Stomach smooth muscle (tissue), 2 donors: ENCODE measurements around the gene SND1.

Experiments used
- H3K27ac ChIP-seq: one replicate; pipeline ENCODE4 v1.7.0; 2013; ENCODE audit warnings: mild to moderate bottlenecking, low read length, inconsistent platforms
- H3K27me3 ChIP-seq, 2 donors: one replicate each; pipeline ENCODE4 v1.7.0; 2013; ENCODE audit warnings: low read length in 2 of 2; ENCODE audit not compliant: insufficient read depth in 2 of 2, control insufficient read depth in 1 of 2
- H3K36me3 ChIP-seq, 2 donors: one replicate each; pipeline ENCODE4 v1.7.0; 2013; ENCODE audit warnings: low read length in 2 of 2; ENCODE audit not compliant: control insufficient read depth in 2 of 2, insufficient read depth in 2 of 2
- H3K4me1 ChIP-seq: one replicate; pipeline ENCODE4 v1.7.0; 2013; ENCODE audit warnings: low read length; ENCODE audit not compliant: control insufficient read depth, insufficient read depth
- H3K4me3 ChIP-seq, 2 donors: one replicate each; pipeline ENCODE4 v1.7.0; 2013; ENCODE audit warnings: low read length in 2 of 2
- H3K9ac ChIP-seq, 2 donors: one replicate each; pipeline ENCODE4 v1.7.0; 2013; ENCODE audit warnings: low read length in 2 of 2, mild to moderate bottlenecking in 1 of 2
- H3K9me3 ChIP-seq, 2 donors: one replicate each; pipeline ENCODE4 v1.7.0; 2013; ENCODE audit warnings: low read length in 2 of 2; ENCODE audit not compliant: control insufficient read depth in 2 of 2
- donor health status: healthy.
- donor health status: Pancreatic carcinoma.

The SND1 gene

DNA sequence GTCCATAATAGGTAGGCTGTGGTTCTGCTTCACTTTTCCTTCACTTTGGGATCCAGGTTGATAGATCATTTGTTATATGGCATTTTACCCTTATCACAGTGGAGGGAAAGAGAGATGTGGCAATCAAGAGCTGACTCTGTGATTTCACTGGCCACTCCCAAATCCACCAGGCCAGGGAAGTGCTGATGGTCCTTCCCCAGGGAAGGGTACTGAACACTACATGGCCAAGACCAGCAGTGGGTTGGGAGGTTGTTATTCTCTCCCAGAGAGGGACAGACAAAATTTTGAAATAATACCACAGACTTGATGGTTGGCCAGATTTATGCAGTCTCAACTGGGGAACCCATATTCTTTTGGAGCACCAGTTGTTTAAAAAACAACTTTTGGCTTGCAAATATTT lies 102.5 kb downstream of the SND1 start:
- Histone ChIP-seq H3K9ac (no peak overlapping the region), H3K9me3 (no peaks in the 10 kb centered on the region), H3K27ac (no peak overlapping the region)

DNA sequence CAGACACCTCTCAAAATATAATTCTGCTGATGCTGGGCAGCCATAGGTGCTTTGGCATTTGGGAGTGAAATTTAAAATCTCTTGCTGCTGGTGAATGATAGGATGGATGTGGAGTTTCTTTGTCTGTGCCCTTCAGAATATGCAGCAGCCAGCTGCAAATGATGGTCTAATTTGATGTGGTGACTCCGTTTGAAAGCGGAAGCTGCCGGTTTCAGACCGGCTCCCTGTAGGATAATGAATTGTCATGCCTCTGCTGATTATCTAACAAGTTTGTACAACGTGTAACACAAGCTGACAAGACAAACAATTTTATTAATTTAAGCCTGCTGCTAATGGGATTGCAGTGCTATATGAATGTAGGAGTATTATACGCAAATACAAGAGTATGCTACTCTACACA lies 103.5 kb downstream of the SND1 start:
- Histone ChIP-seq H3K4me3 (no peak overlapping the region), H3K9ac (no peak overlapping the region), H3K27ac (no peak overlapping the region), H3K27me3 (no peaks in the 10 kb centered on the region), H3K9me3 (no peaks in the 10 kb centered on the region), H3K4me1 (no peaks in the 10 kb centered on the region), H3K36me3 (no peaks in the 10 kb centered on the region)

More for the DNA sequence above, 102.5 kb downstream of the SND1 start:
- Histone ChIP-seq H3K36me3 (no peaks in the 10 kb centered on the region), H3K4me3 (no peak overlapping the region), H3K4me1 (no peaks in the 10 kb centered on the region), H3K27me3 (no peaks in the 10 kb centered on the region)

- H3K27me3 ChIP-seq, result no peaks in the 10 kb centered on the region
- no peaks in the 10 kb centered on the region for H3K36me3 ChIP-seq
- no peaks in the 10 kb centered on the region for H3K9me3 ChIP-seq
- H3K4me1 ChIP-seq, result no peaks in the 10 kb centered on the region
- no peak overlapping the region for H3K27ac ChIP-seq
- H3K4me3 ChIP-seq, result no peak overlapping the region
- H3K9ac ChIP-seq, result no peak overlapping the region
These were observed 104.0 kb downstream of the SND1 start for GRCh38 chr7:127755965-127756364.

DNA sequence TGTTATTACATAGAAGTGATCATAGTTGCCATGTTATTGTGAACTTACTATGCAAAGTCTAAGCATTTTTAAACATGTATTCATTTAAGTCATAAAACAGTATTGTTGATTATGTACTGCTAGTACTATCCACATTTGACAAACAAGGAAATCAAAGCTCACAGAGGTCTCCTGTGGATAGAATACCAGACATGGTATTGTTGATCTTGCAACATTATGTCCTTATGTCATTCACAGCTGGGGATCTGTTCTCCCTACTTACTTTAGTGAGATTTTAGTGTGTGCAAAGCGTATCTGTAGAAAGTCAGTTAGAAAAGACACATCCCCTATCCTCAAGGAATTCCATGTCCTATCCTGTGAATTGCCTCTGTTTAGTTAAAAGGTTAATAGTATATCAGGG lies 106.1 kb downstream of the SND1 start:
- H3K36me3 ChIP-seq, result no peaks in the 10 kb centered on the region
- no peak overlapping the region for H3K27ac ChIP-seq
- no peaks in the 10 kb centered on the region for H3K9me3 ChIP-seq
- H3K4me3 ChIP-seq, result no peak overlapping the region
- no peak overlapping the region for H3K9ac ChIP-seq
- no peaks in the 10 kb centered on the region for H3K27me3 ChIP-seq
- H3K4me1 ChIP-seq, result no peaks in the 10 kb centered on the region

DNA sequence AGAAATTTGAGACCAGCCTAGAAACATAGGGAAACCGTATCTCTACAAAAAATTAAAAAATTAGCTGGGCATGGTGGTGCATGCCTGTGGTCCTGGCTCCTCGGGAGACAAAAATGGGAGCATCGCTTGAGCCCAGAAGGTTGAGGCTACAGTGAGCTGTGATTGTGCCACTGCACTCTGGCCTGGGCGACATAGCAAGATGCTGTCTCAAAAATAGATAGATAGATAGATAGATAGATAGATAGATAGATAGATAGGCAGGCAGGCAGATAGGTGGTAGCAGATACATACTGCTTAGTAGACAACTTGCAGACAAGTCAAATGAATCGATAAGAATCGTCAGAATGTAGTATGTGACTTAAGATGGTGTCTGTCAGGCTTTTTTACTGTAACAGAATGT lies 106.9 kb downstream of the SND1 start:
- H3K4me1 ChIP-seq, result no peaks in the 10 kb centered on the region
- H3K27ac ChIP-seq, result no peak overlapping the region
- H3K36me3 ChIP-seq, result no peaks in the 10 kb centered on the region
- no peaks in the 10 kb centered on the region for H3K27me3 ChIP-seq
- no peaks in the 10 kb centered on the region for H3K9me3 ChIP-seq
- H3K9ac ChIP-seq, result no peak overlapping the region
- no peak overlapping the region for H3K4me3 ChIP-seq

DNA sequence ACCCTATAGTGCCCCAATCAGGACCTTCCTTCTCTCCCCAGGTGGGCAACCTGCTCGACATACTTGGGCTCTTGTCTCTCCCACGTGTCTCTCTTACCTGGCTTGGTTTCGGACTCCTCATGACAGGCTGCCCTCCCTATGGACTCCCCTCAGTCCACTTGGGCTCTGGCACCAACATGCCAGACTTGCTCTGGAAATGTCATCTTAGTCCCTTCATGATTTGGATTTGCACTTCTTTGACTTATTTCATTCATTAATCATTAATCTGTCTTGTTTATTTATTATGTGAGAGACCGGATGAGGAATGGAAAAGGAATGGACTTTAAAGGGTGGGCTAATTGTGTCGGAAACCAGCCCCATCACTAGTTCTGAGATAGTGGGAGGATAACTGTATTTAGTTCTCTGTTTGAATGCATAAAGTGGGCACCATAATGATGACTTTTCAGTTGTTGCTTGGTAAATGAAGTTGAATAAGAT lies 108.0 kb downstream of the SND1 start:
- Histone ChIP-seq H3K9ac (no peak overlapping the region), H3K4me1 (no peaks in the 10 kb centered on the region), H3K27me3 (no peaks in the 10 kb centered on the region), H3K36me3 (no peaks in the 10 kb centered on the region), H3K9me3 (no peaks in the 10 kb centered on the region), H3K4me3 (no peak overlapping the region), H3K27ac (no peak overlapping the region)

- Histone ChIP-seq H3K4me3 (no peak overlapping the region), H3K9ac (no peak overlapping the region), H3K4me1 (no peaks in the 10 kb centered on the region), H3K9me3 (no peaks in the 10 kb centered on the region), H3K36me3 (no peaks in the 10 kb centered on the region), H3K27ac (no peak overlapping the region), H3K27me3 (no peaks in the 10 kb centered on the region)
These were observed 108.5 kb downstream of the SND1 start for GRCh38 chr7:127760436-127761031.

- Histone ChIP-seq H3K27me3 (no peaks in the 10 kb centered on the region), H3K9ac (no peak overlapping the region), H3K27ac (no peak overlapping the region), H3K36me3 (no peaks in the 10 kb centered on the region), H3K9me3 (no peaks in the 10 kb centered on the region), H3K4me1 (no peaks in the 10 kb centered on the region), H3K4me3 (no peak overlapping the region)
These were observed 109.2 kb downstream of the SND1 start for GRCh38 chr7:127761196-127761595.

DNA sequence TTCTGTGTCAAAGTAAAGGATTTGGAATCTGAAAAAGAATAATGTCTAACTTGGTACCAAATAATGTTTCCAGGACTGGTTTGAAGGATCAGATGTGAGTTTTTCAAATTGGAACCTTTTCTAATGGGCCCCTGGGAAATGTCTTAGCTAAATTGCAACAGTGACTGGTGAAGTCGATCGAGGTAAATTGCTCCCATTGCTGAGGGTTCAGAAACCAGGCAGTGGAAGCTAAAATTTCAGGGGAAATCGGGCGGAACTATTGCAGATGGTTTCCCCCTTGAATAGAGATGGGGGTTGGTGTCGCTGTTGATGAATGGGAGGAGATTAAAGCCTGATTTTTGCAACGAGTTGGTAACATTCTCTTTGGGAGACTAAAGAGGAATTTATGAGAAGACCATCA lies 112.7 kb downstream of the SND1 start:
- Histone ChIP-seq H3K9me3 (no peaks in the 10 kb centered on the region), H3K4me3 (no peak overlapping the region), H3K4me1 (no peaks in the 10 kb centered on the region), H3K27ac (no peak overlapping the region), H3K36me3 (no peaks in the 10 kb centered on the region), H3K27me3 (no peaks in the 10 kb centered on the region), H3K9ac (no peak overlapping the region)

DNA sequence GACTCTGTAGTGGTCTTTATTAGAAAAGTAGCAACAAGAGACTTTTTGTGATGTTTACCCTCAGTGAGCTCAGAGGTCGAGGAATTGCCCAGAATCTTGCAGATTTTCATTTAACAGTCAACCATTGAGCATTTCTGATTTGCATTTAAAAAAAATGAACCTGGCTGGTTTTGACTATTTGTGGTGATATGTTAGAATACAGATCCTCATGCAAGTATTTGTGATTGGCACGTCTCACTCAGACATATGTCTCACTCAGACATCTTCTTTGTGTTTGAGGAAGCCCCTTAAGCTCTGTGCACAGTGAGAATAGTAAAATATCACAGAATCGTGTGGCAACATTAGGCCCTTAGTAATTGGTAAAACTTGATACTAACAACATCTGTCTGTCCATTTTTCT lies 113.2 kb downstream of the SND1 start:
- H3K4me3 ChIP-seq, result no peak overlapping the region
- peaks cover 5% of the 10 kb centered on the region for H3K4me1 ChIP-seq
- no peak overlapping the region for H3K27ac ChIP-seq
- H3K9ac ChIP-seq, result no peak overlapping the region
- no peaks in the 10 kb centered on the region for H3K9me3 ChIP-seq
- H3K27me3 ChIP-seq, result no peaks in the 10 kb centered on the region
- H3K36me3 ChIP-seq, result no peaks in the 10 kb centered on the region

- no peak overlapping the region for H3K4me3 ChIP-seq
- H3K4me1 ChIP-seq, result peaks cover 5% of the 10 kb centered on the region
- H3K9ac ChIP-seq, result no peak overlapping the region
- no peaks in the 10 kb centered on the region for H3K36me3 ChIP-seq
- H3K27me3 ChIP-seq, result no peaks in the 10 kb centered on the region
- H3K27ac ChIP-seq, result no peak overlapping the region
- H3K9me3 ChIP-seq, result no peaks in the 10 kb centered on the region
These were observed 115.0 kb downstream of the SND1 start for GRCh38 chr7:127766831-127767459.
